K562 (cell line): ENCODE data around the gene SEMA4F. TPM values are rescaled to one million over a fixed set of nuclear protein-coding genes. Genes with fewer than 3 reads are reported as not detected.

Experiments used
- ATAC-seq: fragments of 200-7000 bp; cut with Tn5 transposase; 3 replicates; pipeline ENCODE4 v1.9.1; 2020; ENCODE audit warnings: moderate library complexity
- BruUV-seq: library from RNA; stranded (reverse); fragments of 400-500 nt; replicated peaks from 2 replicates; lab custom pipeline; 2021; lab: Mats Ljungman, UMichigan
- CTCF ChIA-PET: fragments of 300-600 bp; formaldehyde crosslinking; extraction: SDS; loops from one replicate; lab custom pipeline; 2021; ENCODE audit warnings: low intra/inter-chr PET ratio; lab: Yijun Ruan, JAX
- POLR2A ChIA-PET: fragments of 300-600, 350-650 bp; sonication (Branson Sonifier 250); formaldehyde crosslinking; extraction: SDS; loops from one replicate; lab custom pipeline; 2021; ENCODE audit warnings: antibody characterized with exemption, inconsistent platforms; lab: Yijun Ruan, JAX
- DNase-seq, 4 experiments: peaks; one replicate each; pipeline versions ENCODE4 v3.0.0 to v3.0.0-alpha.2; 2011 to 2018; ENCODE audit warnings: low spot score in 3 of 4, mixed read lengths in 3 of 4; ENCODE audit errors: extremely low read depth in 1 of 4
- FAIRE-seq: peaks from 2 replicates; lab custom pipeline; 2011; peaks lifted over from hg19 to GRCh38; lab: Jason Lieb, UNC
- H2AFZ ChIP-seq: 2 replicates; pipeline ENCODE4 v1.6.0; 2011; ENCODE audit warnings: low read depth, low read length, control low read depth, inconsistent platforms
- H3K27ac ChIP-seq: fragments of 200-600 bp; 3 replicates; pipeline ENCODE4 v1.8.0; 2011; ENCODE audit warnings: low read depth, mild to moderate bottlenecking, control low read depth, inconsistent platforms, low read length, moderate library complexity, mixed read lengths; ENCODE audit errors: extremely low read depth
- H3K27me3 ChIP-seq, 2 experiments: fragments of 300-600 bp in 1 of 2; 2 replicates in 1 of 2; 3 replicates in 1 of 2; pipeline versions ENCODE4 v1.6.0 to v1.8.0; 2011; ENCODE audit warnings: inconsistent platforms in 2 of 2, low read length in 2 of 2, mild to moderate bottlenecking in 1 of 2, mixed read lengths in 1 of 2, moderate library complexity in 1 of 2; ENCODE audit not compliant: control insufficient read depth in 2 of 2, insufficient read depth in 2 of 2
- H3K36me3 ChIP-seq: fragments of 300-600 bp; 3 replicates; pipeline ENCODE4 v1.8.0; 2011; ENCODE audit warnings: mild to moderate bottlenecking, low read length, inconsistent platforms; ENCODE audit not compliant: control insufficient read depth, insufficient read depth
- H3K4me1 ChIP-seq, 2 experiments: fragments of 200-600 bp in 1 of 2; replicated peaks in 1 of 2; 2 replicates in 1 of 2; 3 replicates in 1 of 2; pipeline versions ENCODE4 v1.5.1 to v1.8.0; 2011; ENCODE audit warnings: inconsistent platforms in 2 of 2, low read length in 2 of 2, mild to moderate bottlenecking in 1 of 2, mixed read lengths in 1 of 2, moderate library complexity in 1 of 2; ENCODE audit not compliant: control insufficient read depth in 2 of 2, insufficient read depth in 2 of 2
- H3K4me2 ChIP-seq: 2 replicates; pipeline ENCODE4 v1.6.1; 2011; ENCODE audit warnings: low read length, control low read depth, inconsistent platforms, mixed read lengths; ENCODE audit not compliant: insufficient read depth
- H3K4me3 ChIP-seq: fragments of 200-600 bp; sonication (generic), shearing (Covaris generic); 2 replicates; pipeline ENCODE4 v1.5.1; 2016; ENCODE audit warnings: control low read depth, inconsistent platforms
- H3K79me2 ChIP-seq: fragments of 200-600 bp; 3 replicates; pipeline ENCODE4 v1.8.0; 2011; ENCODE audit warnings: low read length, inconsistent platforms; ENCODE audit not compliant: control insufficient read depth, insufficient read depth
- H3K9ac ChIP-seq, 2 experiments: 2 replicates each; pipeline versions ENCODE4 v1.6.0 to v1.6.1; 2011; ENCODE audit warnings: low read depth in 2 of 2, low read length in 2 of 2, control low read depth in 1 of 2, inconsistent platforms in 1 of 2, mild to moderate bottlenecking in 1 of 2, mixed read lengths in 1 of 2; ENCODE audit not compliant: insufficient read depth in 1 of 2
- H3K9me1 ChIP-seq: one replicate; pipeline ENCODE4 v1.6.0; 2011; ENCODE audit warnings: inconsistent platforms, mild to moderate bottlenecking, low read length, moderate library complexity; ENCODE audit not compliant: control insufficient read depth, insufficient read depth
- H3K9me3 ChIP-seq: replicated peaks from 2 replicates; pipeline ENCODE4 v1.5.1; 2011; ENCODE audit warnings: low read depth, low read length, inconsistent platforms; ENCODE audit not compliant: control insufficient read depth, insufficient read depth
- H4K20me1 ChIP-seq: replicated peaks from 2 replicates; pipeline ENCODE4 v1.6.1; 2011; ENCODE audit warnings: low read length, inconsistent platforms, mixed read lengths; ENCODE audit not compliant: control insufficient read depth, insufficient read depth
- CREM ChIP-seq: IDR thresholded peaks from 2 replicates; pipeline ENCODE4 v1.6.1; 2014; ENCODE audit warnings: antibody characterized with exemption, low read depth
- EGR1 ChIP-seq: fragments of 450-650 bp; conservative IDR thresholded peaks from 2 replicates; pipeline ENCODE4 v1.6.1; 2017; ENCODE audit warnings: mild to moderate bottlenecking
- L3MBTL2 ChIP-seq: fragments of 450-650 bp; IDR thresholded peaks from 2 replicates; pipeline ENCODE4 v1.6.1; 2016; ENCODE audit warnings: mild to moderate bottlenecking, moderate library complexity
- PTTG1 ChIP-seq: fragments of 450-650 bp; IDR thresholded peaks from 2 replicates; pipeline ENCODE4 v1.6.1; 2016; ENCODE audit warnings: low read depth, mild to moderate bottlenecking, missing genetic modification characterization, missing compliant biosample characterization
- PYGO2 ChIP-seq: fragments of 450-650 bp; IDR thresholded peaks from 2 replicates; pipeline ENCODE4 v1.6.1; 2016; ENCODE audit warnings: mild to moderate bottlenecking, missing genetic modification characterization, moderate library complexity, missing compliant biosample characterization
- SRF ChIP-seq, 2 experiments: fragments of 250-450, 450-650 bp in 1 of 2; sonication (Bioruptor Pico) in 1 of 2; sonication (generic) in 1 of 2; formaldehyde crosslinking; IDR thresholded peaks; 2 replicates each; pipeline versions ENCODE4 v1.5.0 to v1.5.1; 2020 to 2022; ENCODE audit warnings: mild to moderate bottlenecking in 1 of 2, missing genetic modification reagents in 1 of 2
- ZBTB17 ChIP-seq: fragments of 450-650 bp; formaldehyde crosslinking; IDR thresholded peaks from 2 replicates; pipeline ENCODE4 v1.4.0; 2020; ENCODE audit warnings: mild to moderate bottlenecking
- ZNF707 ChIP-seq: fragments of 250-450 bp; sonication (Bioruptor Pico); conservative IDR thresholded peaks from 2 replicates; pipeline ENCODE4 v1.8.0; 2022; ENCODE audit warnings: inconsistent platforms, mild to moderate bottlenecking, moderate library complexity
- WGBS: fragments of 100-300 bp; shearing (Covaris generic); methylation state at CpG from one replicate; pipeline ENCODE4 v1.1.6; 2016; ENCODE audit warnings: low coverage, mixed read lengths; ENCODE audit not compliant: insufficient coverage; ENCODE audit errors: missing lambda C conversion rate; 5-methylcytosine and 5-hydroxymethylcytosine counted together
- in situ Hi-C: fragments of 300-500 bp; cut with MboI; formaldehyde crosslinking; loops from 4 replicates; pipeline ENCODE4 v1.15.0; 2018; ENCODE audit warnings: inconsistent platforms, mixed read lengths
- intact Hi-C: fragments of 100-400 bp; cut with micrococcal nuclease; formaldehyde crosslinking; loops from 2 replicates; pipeline ENCODE4 v1.14.2; 2022
- polyA plus RNA-seq, 8 experiments: library from polyadenylated mRNA; depleted of rRNA in 4 of 8; stranded (reverse) in 5 of 8; unstranded in 3 of 8; fragments of >200 nt; fragmentation: Nextera tagmentation in 2 of 8; fragmentation: Illumina TruSeq in 1 of 8; extraction: Ambion mirVana in 2 of 8; extraction: Trizol in 1 of 8; gene quantifications; 2 replicates each; pipeline versions ENCODE4 v1.2.1 to v1.2.3, GENCODE V29; 2011 to 2014; ENCODE audit warnings: inconsistent platforms in 1 of 8, missing spikeins in 1 of 8
- total RNA-seq, 7 experiments: library from RNA; depleted of rRNA in 6 of 7; stranded (reverse); fragments of >200 nt in 6 of 7; fragmentation: Illumina TruSeq in 2 of 7; extraction: Trizol in 2 of 7; gene quantifications; 2 replicates each; pipeline versions ENCODE4 v1.2.1 to v1.2.3, GENCODE V29; 2011 to 2021; ENCODE audit warnings: low replicate concordance in 1 of 7
- TF ChIP-seq, protein P1 (sequence below), 3 experiments: fragments of 200-800 bp in 1 of 3; sonication (Bioruptor generic) in 1 of 3; sonication (generic) in 1 of 3; formaldehyde crosslinking in 1 of 3; IDR thresholded peaks; 2 replicates each; pipeline versions ENCODE4 v1.6.1 to v1.8.0; 2016 to 2022; ENCODE audit warnings: mild to moderate bottlenecking in 2 of 3, missing compliant biosample characterization in 2 of 3, missing genetic modification characterization in 2 of 3, missing genetic modification reagents in 1 of 3
- TF ChIP-seq, protein P2 (sequence below): sonication (generic); formaldehyde crosslinking; IDR thresholded peaks from 2 replicates; pipeline ENCODE4 v1.8.0; 2022; ENCODE audit warnings: mild to moderate bottlenecking, missing genetic modification reagents
- TF ChIP-seq, protein P3 (sequence below): fragments of 450-650 bp; IDR thresholded peaks from 2 replicates; pipeline ENCODE4 v1.6.1; 2016
- TF ChIP-seq, protein P4 (sequence below): IDR thresholded peaks from 2 replicates; pipeline ENCODE4 v1.6.1; 2014; ENCODE audit warnings: antibody characterized with exemption

The SEMA4F gene
- total and polyA plus RNA-seq, 9 of the 15 experiments (the other 6 are each of a cell fraction or from before 2014, with no cell fraction given) = 0.08 to 1.6 (median 0.33) TPM

DNA sequence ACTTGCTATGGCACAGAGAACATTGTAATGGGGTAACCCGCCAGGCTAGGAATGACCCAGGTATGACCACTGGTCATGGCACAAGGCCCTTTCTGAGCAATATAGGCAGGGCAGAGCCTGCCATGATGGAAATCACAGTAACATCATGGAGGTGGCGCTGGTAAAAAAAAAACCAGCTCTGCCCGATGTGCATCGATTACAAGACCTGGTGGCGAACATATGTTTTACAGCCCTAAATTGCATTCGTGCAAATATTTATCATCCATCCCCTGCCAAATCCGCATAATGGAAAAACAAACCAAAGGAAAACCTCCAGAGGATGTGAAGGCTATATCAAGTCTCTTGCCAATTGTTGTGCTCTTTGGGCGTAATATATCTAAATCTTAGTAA, 60.6 kb downstream of the SEMA4F start (continued):
- TF ChIP-seq, protein P1, sequence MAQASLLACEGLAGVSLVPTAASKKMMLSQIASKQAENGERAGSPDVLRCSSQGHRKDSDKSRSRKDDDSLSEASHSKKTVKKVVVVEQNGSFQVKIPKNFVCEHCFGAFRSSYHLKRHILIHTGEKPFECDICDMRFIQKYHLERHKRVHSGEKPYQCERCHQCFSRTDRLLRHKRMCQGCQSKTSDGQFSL (CRISPR knock-in tag; IDR thresholded peaks at IDR 0.05) = no peak
- TF ChIP-seq, protein P1 (tag; IDR thresholded peaks at IDR 0.05) = no peak
- TF ChIP-seq SRF (CRISPR knock-in tag; IDR thresholded peaks at IDR 0.05) = no peak

DNA sequence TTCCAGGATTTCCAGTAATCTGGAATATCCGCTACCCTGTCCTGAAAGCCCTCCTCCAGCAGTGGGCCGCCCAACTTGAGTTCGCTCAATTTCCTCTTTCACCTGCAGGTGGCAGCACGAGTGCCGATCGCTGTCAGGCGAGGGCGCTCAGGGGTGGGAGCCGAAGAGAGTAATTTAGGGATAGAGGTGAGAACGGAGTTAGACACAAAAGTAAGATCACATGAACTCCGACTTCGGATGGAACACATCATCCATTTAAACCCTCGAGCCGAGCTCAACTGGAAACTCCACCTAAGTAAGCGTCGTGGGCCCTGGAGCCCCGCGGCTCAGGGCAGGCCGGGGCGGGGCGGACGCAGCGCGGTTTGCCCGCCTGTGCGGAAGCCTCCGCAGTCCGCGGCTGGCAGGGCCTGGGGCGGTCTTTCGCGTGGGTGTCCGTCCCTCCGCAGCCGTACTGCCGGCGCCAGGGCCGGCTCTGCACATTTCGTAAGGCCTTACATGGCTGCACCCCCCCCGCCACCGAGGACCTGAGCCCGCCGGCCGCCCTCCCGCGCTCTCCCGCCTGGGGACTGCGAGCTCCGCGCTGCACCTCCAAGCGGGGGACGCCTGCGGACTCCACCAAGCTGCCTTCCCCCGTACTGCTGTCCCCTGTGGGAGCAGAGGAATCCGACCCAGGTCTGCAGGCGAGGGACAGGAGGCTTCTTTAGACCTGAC, 61.2 kb downstream of the SEMA4F start:
- peak overlapping the region; percentile 89 for H2AFZ ChIP-seq
- peak; percentile 98 for ATAC-seq
- H3K4me2 ChIP-seq = peak overlapping the region; percentile 86
- H3K4me3 ChIP-seq = peak overlapping the region; percentile 39
- in situ Hi-C loops = loop anchor here (25.0 kb wide), 1 partner anchor 897 kb away; no protein-coding TSS in a partner anchor
- BruUV-seq = no TSS peak
- peak overlapping the region; percentile 20 to 89; a peak in 2 of 4 replicates for H3K9ac ChIP-seq
- POLR2A ChIA-PET = no interaction called here
- peaks cover 0 to 7% of the 10 kb centered on the region in 2 experiments; a peak in 2 of 5 replicates for H3K4me1 ChIP-seq
- peak; percentile 81 to 85 (median 84) for DNase-seq
- H3K27me3 ChIP-seq = peaks cover 14 to 34% of the 10 kb centered on the region in 2 experiments
- no peaks in the 10 kb centered on the region for H4K20me1 ChIP-seq
- no peaks in the 10 kb centered on the region for H3K79me2 ChIP-seq
- H3K36me3 ChIP-seq = no peaks in the 10 kb centered on the region
- peak; percentile 80 for FAIRE-seq
- no peaks in the 10 kb centered on the region for H3K9me1 ChIP-seq
- no peaks in the 10 kb centered on the region for H3K9me3 ChIP-seq
- H3K27ac ChIP-seq = no peak overlapping the region
- intact Hi-C loops = loop anchor here (1.0 to 2.0 kb wide), 2 partner anchors 24 to 161 kb away; no protein-coding TSS in a partner anchor
- CTCF ChIA-PET = interaction anchor here (0.6 to 1.6 kb wide), 3 partner anchors 65 to 173 kb away, joined by 3 to 12 read pairs (median 3); no protein-coding TSS in a partner anchor
- WGBS = 1% methylated on average over 51 of the region's 56 CpGs
- TF ChIP-seq, protein P2, sequence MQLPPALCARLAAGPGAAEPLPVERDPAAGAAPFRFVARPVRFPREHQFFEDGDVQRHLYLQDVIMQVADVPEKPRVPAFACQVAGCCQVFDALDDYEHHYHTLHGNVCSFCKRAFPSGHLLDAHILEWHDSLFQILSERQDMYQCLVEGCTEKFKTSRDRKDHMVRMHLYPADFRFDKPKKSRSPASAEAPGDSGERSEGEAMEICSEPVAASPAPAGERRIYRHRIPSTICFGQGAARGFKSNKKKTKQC (CRISPR knock-in tag) = peak; percentile 67; the same call in 1 of the 2 replicates
- TF ChIP-seq, protein P3, sequence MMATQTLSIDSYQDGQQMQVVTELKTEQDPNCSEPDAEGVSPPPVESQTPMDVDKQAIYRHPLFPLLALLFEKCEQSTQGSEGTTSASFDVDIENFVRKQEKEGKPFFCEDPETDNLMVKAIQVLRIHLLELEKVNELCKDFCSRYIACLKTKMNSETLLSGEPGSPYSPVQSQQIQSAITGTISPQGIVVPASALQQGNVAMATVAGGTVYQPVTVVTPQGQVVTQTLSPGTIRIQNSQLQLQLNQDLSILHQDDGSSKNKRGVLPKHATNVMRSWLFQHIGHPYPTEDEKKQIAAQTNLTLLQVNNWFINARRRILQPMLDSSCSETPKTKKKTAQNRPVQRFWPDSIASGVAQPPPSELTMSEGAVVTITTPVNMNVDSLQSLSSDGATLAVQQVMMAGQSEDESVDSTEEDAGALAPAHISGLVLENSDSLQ = peak; percentile 18; the same call in 1 of the 2 replicates
- TF ChIP-seq L3MBTL2 = peak; percentile 80
- TF ChIP-seq EGR1 = 0 out of 2 replicates have a peak, but pooled peaks have one; percentile 33
- TF ChIP-seq, protein P4, sequence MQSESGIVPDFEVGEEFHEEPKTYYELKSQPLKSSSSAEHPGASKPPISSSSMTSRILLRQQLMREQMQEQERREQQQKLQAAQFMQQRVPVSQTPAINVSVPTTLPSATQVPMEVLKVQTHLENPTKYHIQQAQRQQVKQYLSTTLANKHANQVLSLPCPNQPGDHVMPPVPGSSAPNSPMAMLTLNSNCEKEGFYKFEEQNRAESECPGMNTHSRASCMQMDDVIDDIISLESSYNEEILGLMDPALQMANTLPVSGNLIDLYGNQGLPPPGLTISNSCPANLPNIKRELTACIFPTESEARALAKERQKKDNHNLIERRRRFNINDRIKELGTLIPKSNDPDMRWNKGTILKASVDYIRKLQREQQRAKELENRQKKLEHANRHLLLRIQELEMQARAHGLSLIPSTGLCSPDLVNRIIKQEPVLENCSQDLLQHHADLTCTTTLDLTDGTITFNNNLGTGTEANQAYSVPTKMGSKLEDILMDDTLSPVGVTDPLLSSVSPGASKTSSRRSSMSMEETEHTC = no peak
- TF ChIP-seq PYGO2 (tag) = no peak
- peak; percentile 4; the same call in 1 of the 2 replicates for TF ChIP-seq CREM
- TF ChIP-seq PTTG1 (tag) = no peak
- no peak for TF ChIP-seq ZBTB17 (CRISPR knock-in tag)
- TF ChIP-seq ZNF707 (CRISPR knock-in tag) = no peak
